ENCODE data around the gene RPS6KA6. TPM values are rescaled to one million over a fixed set of nuclear protein-coding genes. Genes with fewer than 3 reads are reported as not detected.
"Not testable (repeated sequence)": the region's sequence is repeated elsewhere in the genome, so short reads cannot be mapped to it uniquely, and the experiment has no call there.

Gene RPS6KA6
- total RNA-seq, 2 donors from 2014 or later = 1.4 to 1.7 TPM

DNA sequence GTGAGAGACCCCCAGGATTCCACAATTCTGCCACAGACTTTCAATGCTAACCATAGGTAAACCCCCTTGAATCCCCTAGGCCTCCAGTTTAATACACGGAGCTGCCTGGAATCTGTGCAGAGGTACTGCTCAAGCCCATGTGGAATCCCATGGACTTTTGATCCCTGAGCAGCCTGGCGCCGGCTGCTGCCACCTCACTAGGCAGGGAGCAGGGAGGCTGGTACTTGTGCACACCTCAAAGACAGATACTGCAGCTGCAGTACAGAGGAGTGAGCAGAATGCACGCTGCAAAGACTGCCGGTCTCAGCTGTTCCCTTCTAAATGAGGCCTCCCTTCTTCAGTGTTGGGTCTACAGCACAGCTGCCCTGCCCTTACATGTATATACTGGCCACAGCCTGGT is 79.4 kb downstream of the RPS6KA6 start:
- TF ChIP-seq, protein P1, sequence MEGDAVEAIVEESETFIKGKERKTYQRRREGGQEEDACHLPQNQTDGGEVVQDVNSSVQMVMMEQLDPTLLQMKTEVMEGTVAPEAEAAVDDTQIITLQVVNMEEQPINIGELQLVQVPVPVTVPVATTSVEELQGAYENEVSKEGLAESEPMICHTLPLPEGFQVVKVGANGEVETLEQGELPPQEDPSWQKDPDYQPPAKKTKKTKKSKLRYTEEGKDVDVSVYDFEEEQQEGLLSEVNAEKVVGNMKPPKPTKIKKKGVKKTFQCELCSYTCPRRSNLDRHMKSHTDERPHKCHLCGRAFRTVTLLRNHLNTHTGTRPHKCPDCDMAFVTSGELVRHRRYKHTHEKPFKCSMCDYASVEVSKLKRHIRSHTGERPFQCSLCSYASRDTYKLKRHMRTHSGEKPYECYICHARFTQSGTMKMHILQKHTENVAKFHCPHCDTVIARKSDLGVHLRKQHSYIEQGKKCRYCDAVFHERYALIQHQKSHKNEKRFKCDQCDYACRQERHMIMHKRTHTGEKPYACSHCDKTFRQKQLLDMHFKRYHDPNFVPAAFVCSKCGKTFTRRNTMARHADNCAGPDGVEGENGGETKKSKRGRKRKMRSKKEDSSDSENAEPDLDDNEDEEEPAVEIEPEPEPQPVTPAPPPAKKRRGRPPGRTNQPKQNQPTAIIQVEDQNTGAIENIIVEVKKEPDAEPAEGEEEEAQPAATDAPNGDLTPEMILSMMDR (IDR thresholded peaks at IDR 0.05) = no peak
- no peak for DNase-seq (ENCODE audit: low spot score)
- H3K4me3 ChIP-seq = no peak overlapping the region
- H3K4me1 ChIP-seq = no peaks in the 10 kb centered on the region
- no peaks in the 10 kb centered on the region for H3K27me3 ChIP-seq
- H3K36me3 ChIP-seq = no peaks in the 10 kb centered on the region
- no peaks in the 10 kb centered on the region for H3K9me3 ChIP-seq
- H3K27ac ChIP-seq = no peak overlapping the region

DNA sequence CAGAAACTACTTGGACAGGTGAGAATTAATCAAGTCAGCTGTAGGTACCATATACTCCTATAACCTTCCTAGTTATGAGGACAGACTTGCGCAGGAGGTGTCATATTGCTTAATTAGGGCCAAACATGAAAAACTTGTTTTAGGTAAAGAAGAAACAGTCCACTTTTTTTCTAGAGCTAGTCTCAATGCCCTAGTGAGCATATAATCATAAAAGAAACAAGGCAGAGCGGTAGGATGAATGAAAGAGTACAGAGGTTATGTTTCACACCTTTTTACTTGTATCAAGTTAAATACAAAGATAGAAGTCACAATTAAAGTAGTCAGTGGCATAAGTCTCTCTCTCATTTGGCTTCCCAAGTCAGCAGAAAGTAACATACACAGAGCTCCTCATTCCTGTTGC is 88.9 kb downstream of the RPS6KA6 start:
- no peak overlapping the region for H3K27ac ChIP-seq
- TF ChIP-seq, protein P1 (IDR thresholded peaks at IDR 0.05) = no peak
- no peaks in the 10 kb centered on the region for H3K27me3 ChIP-seq
- no peaks in the 10 kb centered on the region for H3K36me3 ChIP-seq
- H3K9me3 ChIP-seq = no peaks in the 10 kb centered on the region
- no peak overlapping the region for H3K4me3 ChIP-seq
- DNase-seq (ENCODE audit: low spot score) = no peak
- H3K4me1 ChIP-seq = no peaks in the 10 kb centered on the region

DNA sequence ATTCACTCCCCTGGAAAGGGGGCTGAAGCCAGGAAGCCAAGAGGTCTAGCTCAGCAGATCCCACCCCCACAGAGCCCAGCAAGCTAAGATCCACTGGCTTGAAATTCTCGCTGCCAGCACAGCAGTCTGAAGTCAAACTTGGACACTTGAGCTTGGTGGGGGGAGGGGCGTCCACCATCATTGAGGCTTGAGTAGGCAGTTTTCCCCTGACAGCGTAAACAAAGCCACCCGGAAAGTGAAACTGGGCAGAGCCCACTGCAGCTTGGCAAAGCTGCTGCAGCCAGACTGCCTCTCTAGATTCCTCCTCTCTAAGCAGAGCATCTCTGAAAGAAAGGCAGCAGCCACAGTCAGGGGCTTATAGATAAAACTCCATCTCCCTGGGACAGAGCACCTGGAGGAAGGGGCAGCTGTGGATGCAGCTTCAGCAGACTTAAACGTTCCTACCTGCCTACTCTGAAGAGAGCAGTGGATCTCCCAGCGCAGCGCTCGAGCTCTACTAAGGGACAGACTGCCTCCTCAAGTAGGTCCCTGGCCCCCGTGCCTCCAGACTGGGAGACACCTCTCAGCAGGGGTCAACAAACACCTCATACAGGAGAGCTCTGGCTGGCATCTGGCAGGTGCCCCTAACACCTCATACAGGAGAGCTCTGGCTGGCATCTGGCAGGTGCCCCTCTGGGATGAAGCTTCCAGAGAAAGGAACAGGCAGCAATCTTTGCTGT is 108.4 kb downstream of the RPS6KA6 start:
- H3K4me3 ChIP-seq; H3K27me3 ChIP-seq; DNase-seq (ENCODE audit: low spot score); H3K27ac ChIP-seq; H3K4me1 ChIP-seq; H3K36me3 ChIP-seq: not testable (repeated sequence)
- H3K9me3 ChIP-seq = peaks cover 2 to 30% of the 10 kb centered on the region in 2 donors

DNA sequence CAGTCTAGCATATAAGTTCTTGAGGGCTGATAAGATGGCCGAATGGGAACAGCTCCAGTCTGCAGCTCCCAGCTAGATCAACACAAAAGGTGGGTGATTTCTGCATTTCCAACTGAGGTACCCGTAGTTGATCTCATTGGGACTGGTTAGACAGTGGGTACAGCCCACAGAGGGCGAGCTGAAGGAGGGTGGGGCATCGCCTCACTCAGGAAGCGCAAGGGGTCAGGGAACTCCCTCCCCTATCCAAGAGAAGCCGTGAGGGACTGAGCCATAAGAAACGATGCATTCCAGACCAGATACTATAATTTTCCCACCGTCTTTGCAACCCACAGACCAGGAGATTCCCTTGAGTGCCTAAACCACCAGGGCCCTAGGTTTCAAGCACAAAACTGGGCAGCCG is 109.0 kb downstream of the RPS6KA6 start:
- Histone ChIP-seq H3K4me1 (no peaks in the 10 kb centered on the region), H3K27ac (no peak overlapping the region), H3K27me3 (no peaks in the 10 kb centered on the region), H3K4me3 (no peak overlapping the region), H3K36me3 (no peaks in the 10 kb centered on the region), H3K9me3 (peaks cover 0 to 23% of the 10 kb centered on the region in 2 donors)
- no peak for DNase-seq (ENCODE audit: low spot score)
- TF ChIP-seq, protein P1 (IDR thresholded peaks at IDR 0.05) = no peak

DNA sequence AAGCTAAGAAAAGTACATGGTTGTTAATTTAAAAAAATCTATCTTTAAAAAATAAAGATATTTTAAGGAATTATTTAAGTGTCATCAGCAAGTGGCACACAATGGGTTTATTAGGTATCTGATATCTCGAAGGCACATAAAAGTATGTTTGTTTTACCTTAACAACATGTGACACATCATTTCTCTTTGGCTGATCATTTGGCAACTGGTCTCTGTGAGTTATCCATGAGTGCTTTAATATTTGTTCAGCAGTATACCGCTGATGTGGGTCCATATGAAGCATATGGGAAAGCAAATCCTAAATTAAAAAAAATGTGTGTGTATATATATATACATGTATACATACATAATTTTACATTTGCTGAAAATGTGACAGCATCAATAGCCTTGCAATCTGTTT is 123.2 kb downstream of the RPS6KA6 start:
- Histone ChIP-seq H3K4me1 (no peaks in the 10 kb centered on the region), H3K4me3 (no peak overlapping the region), H3K27ac (no peak overlapping the region), H3K36me3 (no peaks in the 10 kb centered on the region), H3K27me3 (no peaks in the 10 kb centered on the region), H3K9me3 (no peaks in the 10 kb centered on the region)
- DNase-seq (ENCODE audit: low spot score) = no peak
- TF ChIP-seq, protein P1 (IDR thresholded peaks at IDR 0.05) = no peak

DNA sequence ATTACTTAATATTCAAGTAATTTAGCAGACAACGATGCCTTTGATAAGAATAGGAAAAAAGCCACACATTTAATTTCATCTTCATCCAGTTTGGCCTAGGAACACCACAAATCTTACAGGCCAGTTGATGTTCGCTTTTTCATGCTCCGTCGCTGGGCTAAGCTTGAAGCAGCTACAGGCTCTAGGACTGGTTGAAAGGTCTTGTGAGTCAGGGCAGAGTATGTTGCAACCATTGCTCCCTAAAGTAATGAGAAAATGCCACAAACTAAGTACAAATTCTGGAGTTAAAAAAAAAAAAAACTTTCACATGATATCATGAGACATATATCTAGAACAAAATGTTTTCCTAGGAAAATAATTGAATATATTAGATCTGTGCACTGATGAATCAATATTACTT is 123.8 kb downstream of the RPS6KA6 start:
- Histone ChIP-seq H3K4me3 (no peak overlapping the region), H3K27me3 (no peaks in the 10 kb centered on the region), H3K9me3 (no peaks in the 10 kb centered on the region), H3K27ac (no peak overlapping the region), H3K36me3 (no peaks in the 10 kb centered on the region), H3K4me1 (no peaks in the 10 kb centered on the region)
- DNase-seq (ENCODE audit: low spot score) = no peak
- TF ChIP-seq, protein P1 (IDR thresholded peaks at IDR 0.05) = no peak
